Left renal pelvis (tissue), 4 donors: ENCODE measurements around the gene TMEM170A. TPM values are rescaled to one million over a fixed set of nuclear protein-coding genes. Genes with fewer than 3 reads are reported as not detected.

Experiments
- DNase-seq, 4 donors: peaks; one replicate each; pipeline ENCODE4 v3.0.0-alpha.2; 2013; ENCODE audit warnings: low read depth in 4 of 4, low spot score in 3 of 4
- polyA plus RNA-seq, 4 donors: library from polyadenylated mRNA; unstranded; fragments of 120-200 nt; gene quantifications; one replicate each; pipeline ENCODE4 v1.2.1, GENCODE V29; 2013; ENCODE audit not compliant: insufficient read length in 4 of 4

TMEM170A gene
- polyA plus RNA-seq, 4 donors: 32.8 to 45.3 (median 40.3) TPM

GRCh38 chr16:75415169-75415905 is 49.2 kb downstream of the TMEM170A start:
- DNase-seq: no peak

- DNase-seq: no peak
Measured at GRCh38 chr16:75413951-75414350, 50.5 kb downstream of the TMEM170A start.

DNA sequence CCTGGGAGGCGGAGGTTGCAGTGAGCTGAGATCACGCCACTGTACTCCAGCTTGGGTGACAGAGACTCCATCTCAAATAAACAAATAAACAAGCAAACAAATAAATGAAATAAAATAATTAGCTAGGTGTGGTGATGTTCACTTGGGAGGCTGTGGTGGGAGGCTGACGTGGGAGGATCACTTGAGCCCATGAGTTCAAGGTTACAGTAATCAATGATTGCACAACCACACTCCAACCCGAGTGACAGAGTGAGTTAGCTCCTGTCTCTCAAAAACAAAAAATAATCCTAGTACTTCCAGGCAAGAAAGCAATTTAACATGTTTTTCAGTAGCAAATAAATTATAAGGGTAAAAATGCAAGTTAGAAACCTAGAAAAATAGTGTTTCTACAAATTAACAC is 57.5 kb downstream of the TMEM170A start:
- DNase-seq: no peak

DNA sequence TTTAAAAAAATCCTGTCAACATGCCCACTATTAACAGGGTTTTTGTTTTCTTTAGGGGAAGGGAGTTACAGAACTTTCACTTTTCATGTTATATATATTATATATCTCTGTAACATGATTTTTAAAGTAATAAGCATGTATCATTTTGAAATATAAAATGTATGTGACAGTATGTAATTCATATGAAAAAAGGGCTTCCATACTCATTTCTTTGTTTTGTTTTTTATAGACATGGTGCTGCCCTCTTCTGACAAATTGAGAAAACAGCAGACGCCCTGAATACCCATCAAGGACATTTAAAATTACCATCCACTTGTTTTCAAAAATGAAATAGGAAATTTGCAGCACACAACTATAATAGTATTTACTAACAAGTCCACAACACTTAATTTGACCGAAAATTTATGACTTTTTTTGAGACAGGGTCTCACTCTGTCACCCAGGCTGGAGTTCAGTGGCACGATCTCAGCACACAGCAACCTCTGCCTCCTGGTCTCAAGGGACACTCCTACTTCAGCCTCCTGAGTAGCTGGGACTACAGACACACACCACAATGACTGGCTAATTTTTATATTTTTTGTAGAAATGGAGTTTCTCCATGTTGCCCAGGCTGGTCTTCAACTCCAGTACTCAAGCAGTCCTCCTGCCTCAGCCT is 61.5 kb downstream of the TMEM170A start:
- DNase-seq: no peak

- DNase-seq: no peak
Measured at GRCh38 chr16:75402159-75402820, 62.2 kb downstream of the TMEM170A start.

DNA sequence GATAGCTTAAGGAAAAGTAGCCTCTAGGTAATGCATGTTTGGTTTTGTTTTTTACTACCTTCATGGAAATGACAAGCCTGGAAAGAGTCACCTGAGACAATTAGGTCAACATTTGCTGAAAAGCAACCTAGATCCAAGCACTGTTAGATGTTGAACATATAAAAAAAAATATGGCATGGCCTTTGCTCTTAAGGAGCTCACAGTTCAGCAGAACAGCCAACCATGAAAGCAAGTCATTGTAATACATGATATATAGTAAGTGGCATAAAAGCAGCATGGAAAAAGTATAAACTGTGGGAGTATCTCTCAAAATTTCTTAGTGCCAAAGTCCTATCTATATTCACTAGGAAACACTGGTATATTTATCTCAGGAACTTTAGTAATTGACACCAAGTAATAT is 62.8 kb downstream of the TMEM170A start:
- no peak for DNase-seq

GRCh38 chr16:75398333-75398732 is 66.2 kb downstream of the TMEM170A start:
- DNase-seq: no peak

- no peak for DNase-seq
Measured at GRCh38 chr16:75394941-75395340, 69.5 kb downstream of the TMEM170A start.

Other genes with a start within 250 kb of the TMEM170A start
- gene CTRB1, start 245.7 kb downstream of the TMEM170A start, polyA plus RNA-seq: under 1 TPM in 2 of 4 donors, not detected in 2; 0.11 to 0.15 TPM
- gene BCAR1, start 213.1 kb downstream of the TMEM170A start, polyA plus RNA-seq: 10 to 100 TPM; 36.2 to 66.0 (median 43.8) TPM
- gene CFDP1, start 31.2 kb downstream of the TMEM170A start, polyA plus RNA-seq: 100 to 1,000 TPM; 149 to 200 (median 170) TPM
- 1 to 10 TPM in 3 of 4 donors, under 1 TPM in 1; 0.26 to 1.3 (median 1.2) TPM for gene CHST6, start 30.8 kb upstream of the TMEM170A start, polyA plus RNA-seq
- gene CHST5, start 71.4 kb upstream of the TMEM170A start, polyA plus RNA-seq: 1 to 10 TPM in 1 of 4 donors, under 1 TPM in 3; 0.37 to 1.2 (median 0.61) TPM
- gene TMEM231, start 91.6 kb upstream of the TMEM170A start, polyA plus RNA-seq: 10 to 100 TPM; 12.1 to 21.2 (median 20.2) TPM
- 100 to 1,000 TPM; 152 to 195 (median 184) TPM for gene GABARAPL2, start 101.7 kb upstream of the TMEM170A start, polyA plus RNA-seq
- 10 to 100 TPM; 35.3 to 59.5 (median 52.3) TPM for gene ADAT1, start 158.6 kb upstream of the TMEM170A start, polyA plus RNA-seq
- 100 to 1,000 TPM; 102 to 152 (median 135) TPM for gene KARS1, start 183.0 kb upstream of the TMEM170A start, polyA plus RNA-seq
- gene TERF2IP, start 183.1 kb upstream of the TMEM170A start, polyA plus RNA-seq: 10 to 100 TPM; 82.3 to 98.4 (median 87.9) TPM
- under 1 TPM in 2 of 4 donors, not detected in 2; 0.15 to 0.19 TPM for gene CPHXL2, start 212.3 kb upstream of the TMEM170A start, polyA plus RNA-seq
- not detected for gene DUXB, start 236.8 kb upstream of the TMEM170A start, polyA plus RNA-seq